Neutrophil (primary cell): Measurements from ENCODE around the gene TESPA1.

ENCODE experiments used
- H3K27ac ChIP-seq: fragments of 200-600 bp; sonication (generic); 2 replicates; pipeline ENCODE4 v1.5.1; 2016; ENCODE audit warnings: mild to moderate bottlenecking, moderate library complexity
- H3K27me3 ChIP-seq: fragments of 200-600 bp; sonication (generic); 2 replicates; pipeline ENCODE4 v1.6.0; 2016; ENCODE audit warnings: mild to moderate bottlenecking
- H3K36me3 ChIP-seq: fragments of 200-600 bp; sonication (generic); 2 replicates; pipeline ENCODE4 v1.5.1; 2017
- H3K4me1 ChIP-seq, 2 experiments: fragments of 200-600 bp in 1 of 2; sonication (generic) in 1 of 2; 1 replicate in 1 of 2; 2 replicates in 1 of 2; pipeline versions ENCODE4 v1.5.1 to v1.6.1; 2013 to 2016; ENCODE audit warnings: low read depth in 1 of 2, low read length in 1 of 2, mild to moderate bottlenecking in 1 of 2, moderate library complexity in 1 of 2; ENCODE audit not compliant: control insufficient read depth in 1 of 2, insufficient read depth in 1 of 2
- H3K4me3 ChIP-seq, 2 experiments: fragments of 200-600 bp in 1 of 2; sonication (generic) in 1 of 2; 1 replicate in 1 of 2; 2 replicates in 1 of 2; pipeline ENCODE4 v1.5.1; 2013 to 2016; ENCODE audit warnings: low read depth in 1 of 2, low read length in 1 of 2, mild to moderate bottlenecking in 1 of 2, moderate library complexity in 1 of 2
- H3K9me3 ChIP-seq: fragments of 200-600 bp; sonication (generic); 2 replicates; pipeline ENCODE4 v1.5.1; 2016
- TF ChIP-seq, protein P1 (sequence below): fragments of 200-600 bp; sonication (generic); IDR thresholded peaks from 2 replicates; pipeline ENCODE4 v1.5.1; 2016; ENCODE audit warnings: antibody characterized with exemption

TESPA1 gene

DNA sequence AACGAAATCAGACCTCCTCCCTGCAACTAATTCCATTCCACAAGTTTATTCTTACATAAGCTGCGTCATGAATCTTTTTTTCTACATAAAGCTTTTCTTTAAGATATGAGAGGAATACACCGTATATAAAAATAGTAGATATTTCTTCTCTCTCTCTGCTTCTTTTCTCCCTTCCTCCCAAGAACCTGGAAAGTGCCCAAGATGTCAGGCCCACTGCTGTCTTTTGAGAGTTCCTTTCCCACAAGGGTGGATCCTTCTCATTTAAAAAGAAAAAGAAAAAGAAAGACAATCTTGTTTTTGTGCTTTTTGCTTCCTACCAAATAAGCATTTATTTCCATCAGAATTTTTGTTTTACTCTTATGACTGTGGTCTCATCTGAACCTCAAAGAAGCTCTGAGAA, 11.0 kb downstream of the TESPA1 start:
- TF ChIP-seq, protein P1, sequence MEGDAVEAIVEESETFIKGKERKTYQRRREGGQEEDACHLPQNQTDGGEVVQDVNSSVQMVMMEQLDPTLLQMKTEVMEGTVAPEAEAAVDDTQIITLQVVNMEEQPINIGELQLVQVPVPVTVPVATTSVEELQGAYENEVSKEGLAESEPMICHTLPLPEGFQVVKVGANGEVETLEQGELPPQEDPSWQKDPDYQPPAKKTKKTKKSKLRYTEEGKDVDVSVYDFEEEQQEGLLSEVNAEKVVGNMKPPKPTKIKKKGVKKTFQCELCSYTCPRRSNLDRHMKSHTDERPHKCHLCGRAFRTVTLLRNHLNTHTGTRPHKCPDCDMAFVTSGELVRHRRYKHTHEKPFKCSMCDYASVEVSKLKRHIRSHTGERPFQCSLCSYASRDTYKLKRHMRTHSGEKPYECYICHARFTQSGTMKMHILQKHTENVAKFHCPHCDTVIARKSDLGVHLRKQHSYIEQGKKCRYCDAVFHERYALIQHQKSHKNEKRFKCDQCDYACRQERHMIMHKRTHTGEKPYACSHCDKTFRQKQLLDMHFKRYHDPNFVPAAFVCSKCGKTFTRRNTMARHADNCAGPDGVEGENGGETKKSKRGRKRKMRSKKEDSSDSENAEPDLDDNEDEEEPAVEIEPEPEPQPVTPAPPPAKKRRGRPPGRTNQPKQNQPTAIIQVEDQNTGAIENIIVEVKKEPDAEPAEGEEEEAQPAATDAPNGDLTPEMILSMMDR, result no peak
- Histone ChIP-seq H3K27me3 (no peaks in the 10 kb centered on the region), H3K4me3 (no peak overlapping the region), H3K36me3 (no peaks in the 10 kb centered on the region), H3K4me1 (no peaks in the 10 kb centered on the region), H3K9me3 (no peaks in the 10 kb centered on the region), H3K27ac (no peak overlapping the region)

DNA sequence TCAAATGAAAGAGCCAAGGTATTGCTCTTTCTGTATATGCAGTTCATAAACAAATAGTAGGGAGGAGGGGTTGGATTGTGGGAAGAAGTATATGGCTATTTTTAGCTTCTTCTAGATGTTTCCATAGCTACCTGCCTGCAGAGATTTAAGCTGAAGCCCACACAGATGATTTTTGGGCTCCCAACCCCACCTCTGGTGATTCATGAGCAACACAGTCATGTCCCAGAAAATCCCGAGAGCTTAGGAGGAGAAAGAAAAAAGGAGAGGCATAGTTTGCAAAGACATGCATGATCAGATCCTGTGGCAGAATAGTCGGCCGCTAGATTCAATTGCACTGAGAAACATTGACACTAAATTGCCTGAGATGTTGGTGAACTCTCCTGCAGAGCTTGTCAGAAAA, 13.8 kb downstream of the TESPA1 start:
- no peaks in the 10 kb centered on the region for H3K36me3 ChIP-seq
- TF ChIP-seq, protein P1, result no peak
- H3K4me1 ChIP-seq, result peaks cover 0 to 8% of the 10 kb centered on the region in 2 experiments
- no peak overlapping the region for H3K27ac ChIP-seq
- no peaks in the 10 kb centered on the region for H3K27me3 ChIP-seq
- no peaks in the 10 kb centered on the region for H3K9me3 ChIP-seq
- H3K4me3 ChIP-seq, result no peak overlapping the region

DNA sequence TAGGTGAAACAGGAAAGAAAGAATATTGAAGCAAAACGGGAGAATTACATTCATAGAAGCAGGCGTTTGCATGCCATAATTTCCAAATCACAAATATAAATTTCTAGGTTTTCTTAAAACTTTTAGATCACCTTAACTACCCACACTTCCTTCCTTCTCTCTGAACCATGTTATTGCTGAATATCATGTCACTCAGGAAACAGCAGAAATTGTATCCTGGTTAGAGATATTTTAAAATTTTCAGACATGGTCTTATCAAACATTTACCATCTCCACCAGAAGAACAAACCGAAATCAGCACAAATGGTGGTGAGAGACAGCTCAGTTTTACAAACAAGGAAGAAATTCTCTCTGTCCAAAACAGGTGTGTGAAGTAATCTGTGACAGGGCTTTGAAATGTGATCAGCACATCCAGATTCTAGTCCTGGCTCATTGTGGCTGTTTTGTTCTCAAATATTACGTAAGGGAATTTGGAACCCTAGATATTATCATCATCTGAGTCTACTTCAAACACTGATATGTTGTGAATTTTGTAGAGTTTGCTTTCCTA, 16.3 kb downstream of the TESPA1 start:
- no peaks in the 10 kb centered on the region for H3K27me3 ChIP-seq
- peaks cover 0 to 8% of the 10 kb centered on the region in 2 experiments for H3K4me1 ChIP-seq
- no peaks in the 10 kb centered on the region for H3K36me3 ChIP-seq
- no peak overlapping the region for H3K4me3 ChIP-seq
- TF ChIP-seq, protein P1, result no peak
- no peaks in the 10 kb centered on the region for H3K9me3 ChIP-seq
- H3K27ac ChIP-seq, result no peak overlapping the region

DNA sequence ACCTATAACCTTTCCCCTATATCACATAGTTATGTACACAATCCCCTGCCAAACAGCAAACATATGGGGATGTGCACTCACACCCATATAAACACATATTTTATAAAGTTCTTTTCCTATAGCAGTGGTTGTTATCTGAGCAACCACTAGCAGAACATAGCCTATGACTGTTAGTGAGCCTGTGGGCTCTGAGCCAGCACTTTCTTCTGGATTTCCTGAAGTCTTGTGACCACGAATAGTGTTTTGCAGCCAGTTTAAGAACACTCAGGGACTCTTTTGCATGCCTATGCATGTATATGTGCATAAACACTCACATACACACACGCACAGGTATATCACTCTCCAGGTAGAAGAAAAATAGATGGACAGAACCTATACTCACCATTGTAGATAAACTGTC, 17.1 kb downstream of the TESPA1 start:
- TF ChIP-seq, protein P1, result no peak
- no peak overlapping the region for H3K4me3 ChIP-seq
- no peaks in the 10 kb centered on the region for H3K27me3 ChIP-seq
- no peak overlapping the region for H3K27ac ChIP-seq
- H3K9me3 ChIP-seq, result no peaks in the 10 kb centered on the region
- no peaks in the 10 kb centered on the region for H3K36me3 ChIP-seq
- peaks cover 0 to 8% of the 10 kb centered on the region in 2 experiments for H3K4me1 ChIP-seq

DNA sequence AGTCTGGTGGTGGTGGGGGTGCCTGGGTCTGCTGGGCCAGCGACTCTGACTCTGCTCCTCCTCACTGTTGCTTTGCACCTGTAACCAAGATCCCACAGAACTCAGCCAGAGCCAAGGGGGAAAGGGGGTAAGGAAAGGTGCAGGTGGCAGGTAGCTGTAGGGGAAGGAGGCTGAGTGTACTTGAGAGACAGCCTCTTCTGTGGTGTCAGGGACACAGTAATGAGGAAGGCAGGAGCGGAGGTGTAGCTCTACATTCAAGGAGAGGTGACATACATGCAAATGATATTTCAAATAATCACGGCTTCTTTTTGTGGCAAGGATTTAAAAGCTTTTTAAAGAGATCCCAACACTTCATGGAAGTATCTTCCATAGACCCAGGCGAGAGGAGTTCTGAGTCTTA, 23.4 kb downstream of the TESPA1 start:
- Histone ChIP-seq H3K4me3 (no peak overlapping the region), H3K36me3 (no peaks in the 10 kb centered on the region), H3K27ac (no peak overlapping the region), H3K4me1 (no peaks in the 10 kb centered on the region), H3K9me3 (no peaks in the 10 kb centered on the region), H3K27me3 (no peaks in the 10 kb centered on the region)
- TF ChIP-seq, protein P1, result no peak
